Fibroblast of lung (primary cell): ENCODE results near the gene SCGN. TPM values are rescaled to one million over a fixed set of nuclear protein-coding genes. Genes with fewer than 3 reads are reported as not detected.

Experiments used
- DNase-seq, 2 donors: peaks; one replicate each; pipeline versions ENCODE4 v3.0.0 to v3.0.0-alpha.2; 2010; ENCODE audit warnings: low read depth in 2 of 2
- H2AFZ ChIP-seq: 2 replicates; pipeline ENCODE4 v1.5.1; 2012; ENCODE audit warnings: low read length, control low read depth, inconsistent platforms
- H3K27ac ChIP-seq: 2 replicates; pipeline ENCODE4 v1.5.1; 2011; ENCODE audit warnings: low read length, control low read depth; ENCODE audit not compliant: insufficient read depth
- H3K27me3 ChIP-seq: 2 replicates; pipeline ENCODE4 v1.5.1; 2011; ENCODE audit warnings: mild to moderate bottlenecking, low read length; ENCODE audit not compliant: control insufficient read depth, insufficient read depth
- H3K36me3 ChIP-seq: 2 replicates; pipeline ENCODE4 v1.5.1; 2011; ENCODE audit warnings: low read length; ENCODE audit not compliant: control insufficient read depth, insufficient read depth
- H3K4me1 ChIP-seq: 2 replicates; pipeline ENCODE4 v1.5.1; 2011; ENCODE audit warnings: low read length; ENCODE audit not compliant: control insufficient read depth, insufficient read depth; ENCODE audit errors: extremely low read depth
- H3K4me2 ChIP-seq: 2 replicates; pipeline ENCODE4 v1.5.1; 2011; ENCODE audit warnings: low read length, control low read depth; ENCODE audit not compliant: insufficient read depth; ENCODE audit errors: extremely low read depth
- H3K4me3 ChIP-seq, 4 experiments: fragments of 200-600 bp in 1 of 4; sonication (generic) in 1 of 4; replicated peaks in 1 of 4; 2 replicates each; pipeline ENCODE4 v1.5.1; 2011 to 2016; ENCODE audit warnings: low read length in 4 of 4, low read depth in 3 of 4, mild to moderate bottlenecking in 3 of 4, control low read depth in 2 of 4, inconsistent platforms in 1 of 4, mixed read lengths in 1 of 4; ENCODE audit not compliant: insufficient read depth in 1 of 4; ENCODE audit errors: control extremely low read depth in 1 of 4
- H3K79me2 ChIP-seq: 2 replicates; pipeline ENCODE4 v1.5.1; 2012; ENCODE audit warnings: mild to moderate bottlenecking, low read length, inconsistent platforms; ENCODE audit not compliant: control insufficient read depth, insufficient read depth
- H3K9ac ChIP-seq: 2 replicates; pipeline ENCODE4 v1.5.1; 2011; ENCODE audit warnings: mild to moderate bottlenecking, low read length, control low read depth; ENCODE audit not compliant: insufficient read depth
- H3K9me3 ChIP-seq: 2 replicates; pipeline ENCODE4 v1.5.1; 2012; ENCODE audit warnings: low read depth, low read length; ENCODE audit not compliant: control insufficient read depth, insufficient read depth
- H4K20me1 ChIP-seq: 2 replicates; pipeline ENCODE4 v1.5.1; 2011; ENCODE audit warnings: low read length; ENCODE audit not compliant: control insufficient read depth, insufficient read depth; ENCODE audit errors: extremely low read depth
- EZH2 ChIP-seq: IDR thresholded peaks from 2 replicates; pipeline ENCODE4 v1.5.1; 2012; ENCODE audit warnings: low read length, control low read depth, mild to moderate bottlenecking; ENCODE audit errors: missing control alignments
- polyA plus RNA-seq, 2 donors: library from polyadenylated mRNA; depleted of rRNA in 1 of 2; stranded (reverse) in 1 of 2; unstranded in 1 of 2; fragments of >200 nt; gene quantifications; 2 replicates each; pipeline ENCODE4 v1.2.1, GENCODE V29; 2011 to 2012; ENCODE audit warnings: missing spikeins in 1 of 2
- total RNA-seq: library from RNA; depleted of rRNA; stranded (reverse); fragments of >200 nt; gene quantifications from 2 replicates; pipeline ENCODE4 v1.2.1, GENCODE V29; 2014
- TF ChIP-seq, protein P1 (sequence below), 2 donors: IDR thresholded peaks in 1 of 2; conservative IDR thresholded peaks in 1 of 2; 1 replicate in 1 of 2; 2 replicates in 1 of 2; pipeline ENCODE4 v1.5.1; 2011 to 2012; ENCODE audit warnings: low read length in 2 of 2, control low read depth in 1 of 2, inconsistent platforms in 1 of 2, low read depth in 1 of 2, mild to moderate bottlenecking in 1 of 2

SCGN gene
- total and polyA plus RNA-seq, 2 donors (not counting 1 experiment from before 2014, with no cell fraction given) = not detected

DNA sequence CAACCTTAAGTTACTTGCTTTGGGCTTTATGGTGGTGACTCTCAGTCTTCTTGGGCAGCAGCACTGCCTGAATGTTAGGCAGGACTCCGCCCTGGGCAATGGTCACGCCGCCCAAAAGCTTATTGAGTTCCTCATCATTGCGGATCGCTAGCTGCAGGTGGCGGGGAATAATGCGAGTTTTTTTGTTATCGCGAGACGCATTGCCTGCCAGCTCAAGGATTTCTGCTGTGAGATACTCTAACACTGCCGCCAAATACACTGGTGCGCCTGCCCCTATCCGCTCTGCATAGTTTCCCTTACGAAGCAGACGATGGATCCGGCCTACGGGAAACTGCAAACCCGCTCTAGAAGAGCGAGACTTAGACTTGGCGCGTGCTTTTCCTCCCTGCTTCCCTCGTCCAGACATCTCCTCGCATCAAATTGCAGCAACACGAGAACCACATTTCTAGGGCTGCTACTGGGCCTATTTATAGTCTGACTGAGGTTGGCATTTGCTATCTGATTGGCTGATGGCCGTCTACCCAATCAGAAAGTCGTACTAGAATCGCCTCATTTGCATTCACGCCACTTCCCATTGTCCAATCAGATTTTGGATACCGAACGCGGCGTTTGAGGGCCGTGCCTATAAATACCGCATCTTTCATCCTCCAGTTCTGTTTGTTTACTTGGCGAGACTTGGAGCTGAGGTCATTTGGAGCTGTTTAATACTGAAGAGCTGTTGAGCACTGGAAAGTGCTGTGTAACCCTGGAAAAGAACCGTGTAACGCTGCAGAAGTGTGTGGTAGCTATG lies 74.3 kb downstream of the SCGN start:
- H4K20me1 ChIP-seq = no peaks in the 10 kb centered on the region
- no peak overlapping the region for H3K27ac ChIP-seq
- no peaks in the 10 kb centered on the region for H3K27me3 ChIP-seq
- no peak overlapping the region for H3K4me3 ChIP-seq
- DNase-seq = no peak
- H3K79me2 ChIP-seq = no peaks in the 10 kb centered on the region
- no peaks in the 10 kb centered on the region for H3K36me3 ChIP-seq
- H2AFZ ChIP-seq = no peak overlapping the region
- no peaks in the 10 kb centered on the region for H3K4me1 ChIP-seq
- H3K9ac ChIP-seq = no peak overlapping the region
- TF ChIP-seq EZH2 = no peak
- TF ChIP-seq, protein P1, sequence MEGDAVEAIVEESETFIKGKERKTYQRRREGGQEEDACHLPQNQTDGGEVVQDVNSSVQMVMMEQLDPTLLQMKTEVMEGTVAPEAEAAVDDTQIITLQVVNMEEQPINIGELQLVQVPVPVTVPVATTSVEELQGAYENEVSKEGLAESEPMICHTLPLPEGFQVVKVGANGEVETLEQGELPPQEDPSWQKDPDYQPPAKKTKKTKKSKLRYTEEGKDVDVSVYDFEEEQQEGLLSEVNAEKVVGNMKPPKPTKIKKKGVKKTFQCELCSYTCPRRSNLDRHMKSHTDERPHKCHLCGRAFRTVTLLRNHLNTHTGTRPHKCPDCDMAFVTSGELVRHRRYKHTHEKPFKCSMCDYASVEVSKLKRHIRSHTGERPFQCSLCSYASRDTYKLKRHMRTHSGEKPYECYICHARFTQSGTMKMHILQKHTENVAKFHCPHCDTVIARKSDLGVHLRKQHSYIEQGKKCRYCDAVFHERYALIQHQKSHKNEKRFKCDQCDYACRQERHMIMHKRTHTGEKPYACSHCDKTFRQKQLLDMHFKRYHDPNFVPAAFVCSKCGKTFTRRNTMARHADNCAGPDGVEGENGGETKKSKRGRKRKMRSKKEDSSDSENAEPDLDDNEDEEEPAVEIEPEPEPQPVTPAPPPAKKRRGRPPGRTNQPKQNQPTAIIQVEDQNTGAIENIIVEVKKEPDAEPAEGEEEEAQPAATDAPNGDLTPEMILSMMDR (conservative IDR thresholded peaks at IDR 0.05 in 1 of 2, IDR thresholded peaks at IDR 0.05 in 1 of 2; ENCODE audit: low read depth in 1 of 2, low read length in 2 of 2) = no peak
- H3K9me3 ChIP-seq = no peaks in the 10 kb centered on the region
- no peak overlapping the region for H3K4me2 ChIP-seq

DNA sequence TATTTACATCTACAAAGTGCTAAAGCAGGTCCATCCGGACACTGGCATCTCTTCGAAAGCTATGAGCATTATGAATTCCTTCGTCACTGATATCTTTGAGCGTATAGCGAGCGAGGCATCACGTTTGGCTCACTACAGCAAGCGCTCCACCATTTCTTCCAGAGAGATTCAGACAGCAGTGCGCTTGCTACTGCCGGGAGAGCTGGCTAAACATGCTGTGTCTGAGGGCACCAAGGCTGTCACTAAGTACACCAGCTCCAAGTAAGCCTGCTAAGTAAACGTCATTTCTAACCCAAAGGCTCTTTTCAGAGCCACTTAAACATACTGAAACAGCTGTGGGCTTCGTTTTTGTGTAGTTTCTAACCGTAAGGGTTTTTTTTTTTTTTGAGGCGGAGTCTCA lies 75.0 kb downstream of the SCGN start:
- no peaks in the 10 kb centered on the region for H4K20me1 ChIP-seq
- no peaks in the 10 kb centered on the region for H3K36me3 ChIP-seq
- no peaks in the 10 kb centered on the region for H3K79me2 ChIP-seq
- no peaks in the 10 kb centered on the region for H3K27me3 ChIP-seq
- no peak overlapping the region for H3K4me2 ChIP-seq
- H3K9me3 ChIP-seq = no peaks in the 10 kb centered on the region
- no peak overlapping the region for H3K4me3 ChIP-seq
- H3K9ac ChIP-seq = no peak overlapping the region
- no peaks in the 10 kb centered on the region for H3K4me1 ChIP-seq
- H2AFZ ChIP-seq = no peak overlapping the region
- no peak for DNase-seq
- TF ChIP-seq, protein P1 (conservative IDR thresholded peaks at IDR 0.05 in 1 of 2, IDR thresholded peaks at IDR 0.05 in 1 of 2; ENCODE audit: low read depth in 1 of 2, low read length in 2 of 2) = no peak
- TF ChIP-seq EZH2 = no peak
- no peak overlapping the region for H3K27ac ChIP-seq

DNA sequence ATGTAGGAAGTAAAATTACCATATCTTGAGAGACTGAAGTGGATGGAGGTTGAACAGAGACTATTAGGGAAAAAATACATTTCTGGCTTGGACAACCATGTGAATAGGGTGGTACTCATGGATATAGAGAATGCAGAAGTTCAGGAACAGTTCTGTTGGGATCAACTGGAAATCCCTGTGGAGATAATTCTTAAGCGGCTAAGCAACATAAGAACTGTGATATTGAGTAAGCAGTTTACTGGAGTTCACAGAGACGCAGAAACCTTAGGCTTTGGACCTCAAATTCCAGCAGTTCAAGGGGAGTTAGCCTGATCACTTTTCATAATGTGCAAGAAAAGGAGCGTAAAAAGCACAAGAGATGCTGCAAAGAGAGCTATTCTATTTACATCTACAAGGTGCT lies 78.9 kb downstream of the SCGN start:
- Histone ChIP-seq H3K4me2 (no peak overlapping the region), H3K4me3 (no peak overlapping the region), H3K9me3 (no peaks in the 10 kb centered on the region), H3K36me3 (no peaks in the 10 kb centered on the region), H3K4me1 (no peaks in the 10 kb centered on the region), H3K27ac (no peak overlapping the region), H3K27me3 (no peaks in the 10 kb centered on the region), H3K9ac (no peak overlapping the region), H4K20me1 (no peaks in the 10 kb centered on the region), H3K79me2 (no peaks in the 10 kb centered on the region), H2AFZ (no peak overlapping the region)
- TF ChIP-seq EZH2 = no peak
- TF ChIP-seq, protein P1 (conservative IDR thresholded peaks at IDR 0.05 in 1 of 2, IDR thresholded peaks at IDR 0.05 in 1 of 2; ENCODE audit: low read depth in 1 of 2, low read length in 2 of 2) = no peak
- no peak for DNase-seq
